HepG2 (cell line): ENCODE results near the gene REPIN1. TPM values are rescaled to one million over a fixed set of nuclear protein-coding genes. Genes with fewer than 3 reads are reported as not detected.
A peak's percentile ranks its signal among the peaks of the same experiment; 100 is the strongest.

Experiments
- ATRX ChIP-seq: sonication (generic); formaldehyde crosslinking; IDR thresholded peaks from 2 replicates; pipeline ENCODE4 v1.4.0; 2020; ENCODE audit warnings: missing genetic modification reagents, borderline replicate concordance
- DR1 ChIP-seq: sonication (generic); formaldehyde crosslinking; IDR thresholded peaks from 2 replicates; pipeline ENCODE4 v1.8.0; 2021; ENCODE audit warnings: mild to moderate bottlenecking, missing genetic modification reagents, inconsistent platforms
- EEA1 ChIP-seq: sonication (generic); formaldehyde crosslinking; IDR thresholded peaks from 2 replicates; pipeline ENCODE4 v1.5.1; 2020; ENCODE audit warnings: mild to moderate bottlenecking, missing genetic modification reagents, borderline replicate concordance
- HCFC1 ChIP-seq: fragments of 150-350 bp; IDR thresholded peaks from 2 replicates; pipeline ENCODE4 v1.6.1; 2014; ENCODE audit warnings: low read depth, low read length
- KLF15 ChIP-seq: sonication (generic); formaldehyde crosslinking; IDR thresholded peaks from 2 replicates; pipeline ENCODE4 v1.8.1; 2023; ENCODE audit warnings: borderline replicate concordance, mild to moderate bottlenecking, inconsistent platforms, missing genetic modification reagents, mixed read lengths
- NFE2L2 ChIP-seq: fragments of 150-350 bp; IDR thresholded peaks from 2 replicates; pipeline ENCODE4 v1.6.1; 2014; ENCODE audit warnings: low read length
- POLR2A ChIP-seq, 2 experiments: IDR thresholded peaks; 2 replicates each; pipeline ENCODE4 v1.6.1; 2011; ENCODE audit warnings: low read depth in 2 of 2, low read length in 2 of 2, mild to moderate bottlenecking in 1 of 2, moderate library complexity in 1 of 2; ENCODE audit not compliant: insufficient read depth in 1 of 2
- SAP130 ChIP-seq: IDR thresholded peaks from 2 replicates; pipeline ENCODE4 v1.6.1; 2016; ENCODE audit warnings: low read depth
- SIX1 ChIP-seq: sonication (generic); formaldehyde crosslinking; IDR thresholded peaks from 2 replicates; pipeline ENCODE4 v1.4.0; 2020; ENCODE audit warnings: missing genetic modification reagents, borderline replicate concordance
- U2AF2 ChIP-seq: fragments of 200-400 bp; formaldehyde crosslinking; IDR thresholded peaks from 2 replicates; pipeline ENCODE4 v1.6.1; 2017; ENCODE audit warnings: low read depth, mild to moderate bottlenecking, low read length
- ZNF292 ChIP-seq: sonication (generic); formaldehyde crosslinking; IDR thresholded peaks from 2 replicates; pipeline ENCODE4 v1.8.1; 2022; ENCODE audit warnings: mild to moderate bottlenecking, low read depth, missing genetic modification reagents, borderline replicate concordance
- ZNF30 ChIP-seq: sonication (generic); formaldehyde crosslinking; IDR thresholded peaks from 2 replicates; pipeline ENCODE4 v1.5.0; 2020; ENCODE audit warnings: mild to moderate bottlenecking, missing genetic modification reagents
- ZNF44 ChIP-seq: sonication (generic); formaldehyde crosslinking; IDR thresholded peaks from 2 replicates; pipeline ENCODE4 v1.5.1; 2020; ENCODE audit warnings: mild to moderate bottlenecking, missing genetic modification reagents
- ZNF782 ChIP-seq: sonication (generic); formaldehyde crosslinking; IDR thresholded peaks from 2 replicates; pipeline ENCODE4 v1.4.0; 2020; ENCODE audit warnings: missing genetic modification reagents, mild to moderate bottlenecking, borderline replicate concordance
- polyA plus RNA-seq, 8 experiments: library from polyadenylated mRNA; depleted of rRNA in 3 of 8; stranded (reverse) in 7 of 8; unstranded in 1 of 8; fragments of >200 nt; fragmentation: Illumina TruSeq in 4 of 8; extraction: Trizol in 4 of 8; gene quantifications; 2 replicates each; pipeline versions ENCODE4 v1.2.1 to v1.2.3, GENCODE V29; 2011 to 2016; ENCODE audit warnings: low read depth in 4 of 8, missing spikeins in 1 of 8, mixed read lengths in 1 of 8; ENCODE audit not compliant: insufficient read depth in 1 of 8
- total RNA-seq, 5 experiments: library from RNA; depleted of rRNA; stranded (reverse); fragments of >200 nt; fragmentation: Illumina TruSeq; extraction: Trizol; gene quantifications; 2 replicates each; pipeline ENCODE4 v1.2.3, GENCODE V29; 2016; ENCODE audit warnings: low read depth in 1 of 5
- TF ChIP-seq, protein P1 (sequence below): sonication (generic); formaldehyde crosslinking; IDR thresholded peaks from 2 replicates; pipeline ENCODE4 v1.4.0; 2020; ENCODE audit warnings: missing genetic modification reagents; ENCODE audit errors: not compliant biosample characterization
- TF ChIP-seq, protein P2 (sequence below): sonication (generic); formaldehyde crosslinking; IDR thresholded peaks from 2 replicates; pipeline ENCODE4 v1.4.0; 2020; ENCODE audit warnings: mild to moderate bottlenecking, missing genetic modification reagents
- TF ChIP-seq, protein P3 (sequence below): sonication (generic); formaldehyde crosslinking; IDR thresholded peaks from 2 replicates; pipeline ENCODE4 v1.5.1; 2020; ENCODE audit warnings: mild to moderate bottlenecking, missing genetic modification reagents, moderate library complexity
- TF ChIP-seq, protein P4 (sequence below): sonication (generic); formaldehyde crosslinking; IDR thresholded peaks from 2 replicates; pipeline ENCODE4 v1.8.1; 2023; ENCODE audit warnings: mild to moderate bottlenecking, inconsistent platforms, moderate library complexity, missing genetic modification reagents, borderline replicate concordance
- TF ChIP-seq, protein P5 (sequence below), 2 experiments: IDR thresholded peaks; 2 replicates each; pipeline ENCODE4 v1.6.1; 2011 to 2012; ENCODE audit warnings: low read length in 2 of 2, borderline replicate concordance in 1 of 2, low read depth in 1 of 2, mild to moderate bottlenecking in 1 of 2, moderate library complexity in 1 of 2

Gene REPIN1
- total and polyA plus RNA-seq, 2 of the 13 experiments (the other 11 are each of a cell fraction or from before 2014, with no cell fraction given): 69.9 to 108 TPM

DNA sequence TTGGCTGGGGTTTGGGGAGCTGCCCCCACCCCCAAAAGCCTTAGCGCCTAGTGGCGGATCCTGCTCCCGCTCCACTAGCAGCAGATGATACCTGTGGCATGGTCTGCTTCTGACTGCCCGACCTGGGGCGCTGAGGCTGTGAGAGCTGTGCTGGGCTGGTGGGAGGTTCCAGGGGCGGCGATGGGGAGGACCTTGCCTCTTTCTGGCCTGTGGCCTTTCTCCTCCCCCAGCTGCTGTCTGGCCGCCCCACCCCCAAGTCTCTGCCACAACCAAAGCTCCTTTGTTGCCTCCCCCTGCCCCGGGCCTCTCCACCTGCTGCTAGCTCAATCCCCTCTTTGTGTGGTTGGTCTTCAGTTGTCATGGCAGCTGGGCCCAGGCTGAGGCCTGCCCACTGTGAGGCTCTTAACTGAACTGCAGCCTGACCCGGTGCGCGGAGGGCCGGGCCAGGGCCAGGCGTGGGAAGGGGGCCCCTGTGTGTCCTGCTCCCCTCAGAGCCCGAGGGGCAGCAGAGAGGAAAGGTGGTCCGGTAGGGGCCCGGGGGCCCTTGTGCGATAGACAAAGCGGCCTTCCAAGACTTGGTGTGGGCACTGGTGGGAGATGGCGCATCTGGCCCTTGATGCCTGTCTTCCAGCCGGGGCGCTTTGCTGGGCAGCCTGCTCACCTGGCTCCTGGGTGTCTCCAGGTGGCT, 15.2 kb downstream of the REPIN1 start (continued):
- TF ChIP-seq SAP130 (CRISPR knock-in tag): peak; percentile 81
- TF ChIP-seq, protein P1, sequence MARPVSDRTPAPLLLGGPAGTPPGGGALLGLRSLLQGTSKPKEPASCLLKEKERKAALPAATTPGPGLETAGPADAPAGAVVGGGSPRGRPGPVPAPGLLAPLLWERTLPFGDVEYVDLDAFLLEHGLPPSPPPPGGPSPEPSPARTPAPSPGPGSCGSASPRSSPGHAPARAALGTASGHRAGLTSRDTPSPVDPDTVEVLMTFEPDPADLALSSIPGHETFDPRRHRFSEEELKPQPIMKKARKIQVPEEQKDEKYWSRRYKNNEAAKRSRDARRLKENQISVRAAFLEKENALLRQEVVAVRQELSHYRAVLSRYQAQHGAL (CRISPR knock-in tag): peak; percentile 72
- no peak for TF ChIP-seq EEA1 (CRISPR knock-in tag)
- no peak; the same call in 1 of the 2 replicates for TF ChIP-seq ZNF44 (CRISPR knock-in tag)
- TF ChIP-seq, protein P2, sequence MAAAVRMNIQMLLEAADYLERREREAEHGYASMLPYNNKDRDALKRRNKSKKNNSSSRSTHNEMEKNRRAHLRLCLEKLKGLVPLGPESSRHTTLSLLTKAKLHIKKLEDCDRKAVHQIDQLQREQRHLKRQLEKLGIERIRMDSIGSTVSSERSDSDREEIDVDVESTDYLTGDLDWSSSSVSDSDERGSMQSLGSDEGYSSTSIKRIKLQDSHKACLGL (CRISPR knock-in tag): 0 out of 2 replicates have a peak, but pooled peaks have one; percentile 1
- TF ChIP-seq ZNF782: peak; percentile 68; the same call in 1 of the 2 replicates
- TF ChIP-seq NFE2L2: no peak
- TF ChIP-seq, protein P3, sequence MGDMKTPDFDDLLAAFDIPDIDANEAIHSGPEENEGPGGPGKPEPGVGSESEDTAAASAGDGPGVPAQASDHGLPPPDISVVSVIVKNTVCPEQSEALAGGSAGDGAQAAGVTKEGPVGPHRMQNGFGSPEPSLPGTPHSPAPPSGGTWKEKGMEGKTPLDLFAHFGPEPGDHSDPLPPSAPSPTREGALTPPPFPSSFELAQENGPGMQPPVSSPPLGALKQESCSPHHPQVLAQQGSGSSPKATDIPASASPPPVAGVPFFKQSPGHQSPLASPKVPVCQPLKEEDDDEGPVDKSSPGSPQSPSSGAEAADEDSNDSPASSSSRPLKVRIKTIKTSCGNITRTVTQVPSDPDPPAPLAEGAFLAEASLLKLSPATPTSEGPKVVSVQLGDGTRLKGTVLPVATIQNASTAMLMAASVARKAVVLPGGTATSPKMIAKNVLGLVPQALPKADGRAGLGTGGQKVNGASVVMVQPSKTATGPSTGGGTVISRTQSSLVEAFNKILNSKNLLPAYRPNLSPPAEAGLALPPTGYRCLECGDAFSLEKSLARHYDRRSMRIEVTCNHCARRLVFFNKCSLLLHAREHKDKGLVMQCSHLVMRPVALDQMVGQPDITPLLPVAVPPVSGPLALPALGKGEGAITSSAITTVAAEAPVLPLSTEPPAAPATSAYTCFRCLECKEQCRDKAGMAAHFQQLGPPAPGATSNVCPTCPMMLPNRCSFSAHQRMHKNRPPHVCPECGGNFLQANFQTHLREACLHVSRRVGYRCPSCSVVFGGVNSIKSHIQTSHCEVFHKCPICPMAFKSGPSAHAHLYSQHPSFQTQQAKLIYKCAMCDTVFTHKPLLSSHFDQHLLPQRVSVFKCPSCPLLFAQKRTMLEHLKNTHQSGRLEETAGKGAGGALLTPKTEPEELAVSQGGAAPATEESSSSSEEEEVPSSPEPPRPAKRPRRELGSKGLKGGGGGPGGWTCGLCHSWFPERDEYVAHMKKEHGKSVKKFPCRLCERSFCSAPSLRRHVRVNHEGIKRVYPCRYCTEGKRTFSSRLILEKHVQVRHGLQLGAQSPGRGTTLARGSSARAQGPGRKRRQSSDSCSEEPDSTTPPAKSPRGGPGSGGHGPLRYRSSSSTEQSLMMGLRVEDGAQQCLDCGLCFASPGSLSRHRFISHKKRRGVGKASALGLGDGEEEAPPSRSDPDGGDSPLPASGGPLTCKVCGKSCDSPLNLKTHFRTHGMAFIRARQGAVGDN (CRISPR knock-in tag): peak; percentile 97
- TF ChIP-seq, protein P4, sequence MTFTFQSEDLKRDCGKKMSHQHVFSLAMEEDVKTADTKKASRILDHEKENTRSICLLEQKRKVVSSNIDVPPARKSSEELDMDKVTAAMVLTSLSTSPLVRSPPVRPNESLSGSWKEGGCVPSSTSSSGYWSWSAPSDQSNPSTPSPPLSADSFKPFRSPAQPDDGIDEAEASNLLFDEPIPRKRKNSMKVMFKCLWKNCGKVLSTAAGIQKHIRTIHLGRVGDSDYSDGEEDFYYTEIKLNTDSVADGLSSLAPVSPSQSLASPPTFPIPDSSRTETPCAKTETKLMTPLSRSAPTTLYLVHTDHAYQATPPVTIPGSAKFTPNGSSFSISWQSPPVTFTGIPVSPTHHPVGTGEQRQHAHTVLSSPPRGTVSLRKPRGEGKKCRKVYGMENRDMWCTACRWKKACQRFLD (CRISPR knock-in tag): 0 out of 2 replicates have a peak, but pooled peaks have one; percentile 59
- peak; percentile 89 for TF ChIP-seq DR1 (CRISPR knock-in tag)
- no peak for TF ChIP-seq SIX1 (CRISPR knock-in tag)
- TF ChIP-seq HCFC1: no peak
- TF ChIP-seq, protein P5, sequence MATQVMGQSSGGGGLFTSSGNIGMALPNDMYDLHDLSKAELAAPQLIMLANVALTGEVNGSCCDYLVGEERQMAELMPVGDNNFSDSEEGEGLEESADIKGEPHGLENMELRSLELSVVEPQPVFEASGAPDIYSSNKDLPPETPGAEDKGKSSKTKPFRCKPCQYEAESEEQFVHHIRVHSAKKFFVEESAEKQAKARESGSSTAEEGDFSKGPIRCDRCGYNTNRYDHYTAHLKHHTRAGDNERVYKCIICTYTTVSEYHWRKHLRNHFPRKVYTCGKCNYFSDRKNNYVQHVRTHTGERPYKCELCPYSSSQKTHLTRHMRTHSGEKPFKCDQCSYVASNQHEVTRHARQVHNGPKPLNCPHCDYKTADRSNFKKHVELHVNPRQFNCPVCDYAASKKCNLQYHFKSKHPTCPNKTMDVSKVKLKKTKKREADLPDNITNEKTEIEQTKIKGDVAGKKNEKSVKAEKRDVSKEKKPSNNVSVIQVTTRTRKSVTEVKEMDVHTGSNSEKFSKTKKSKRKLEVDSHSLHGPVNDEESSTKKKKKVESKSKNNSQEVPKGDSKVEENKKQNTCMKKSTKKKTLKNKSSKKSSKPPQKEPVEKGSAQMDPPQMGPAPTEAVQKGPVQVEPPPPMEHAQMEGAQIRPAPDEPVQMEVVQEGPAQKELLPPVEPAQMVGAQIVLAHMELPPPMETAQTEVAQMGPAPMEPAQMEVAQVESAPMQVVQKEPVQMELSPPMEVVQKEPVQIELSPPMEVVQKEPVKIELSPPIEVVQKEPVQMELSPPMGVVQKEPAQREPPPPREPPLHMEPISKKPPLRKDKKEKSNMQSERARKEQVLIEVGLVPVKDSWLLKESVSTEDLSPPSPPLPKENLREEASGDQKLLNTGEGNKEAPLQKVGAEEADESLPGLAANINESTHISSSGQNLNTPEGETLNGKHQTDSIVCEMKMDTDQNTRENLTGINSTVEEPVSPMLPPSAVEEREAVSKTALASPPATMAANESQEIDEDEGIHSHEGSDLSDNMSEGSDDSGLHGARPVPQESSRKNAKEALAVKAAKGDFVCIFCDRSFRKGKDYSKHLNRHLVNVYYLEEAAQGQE (IDR thresholded peaks at IDR 0.05; ENCODE audit: borderline replicate concordance in 1 of 2, low read depth in 1 of 2, low read length in 2 of 2): peak in 1 of 2 experiments; percentile 67; a peak in 1 of 4 replicates
- TF ChIP-seq POLR2A (IDR thresholded peaks at IDR 0.05; ENCODE audit: insufficient read depth in 1 of 2, low read depth in 2 of 2, low read length in 2 of 2): peak; percentile 93 to 97
- peak; percentile 97 for TF ChIP-seq U2AF2
- TF ChIP-seq KLF15 (CRISPR knock-in tag): peak; percentile 66; the same call in 1 of the 2 replicates
- TF ChIP-seq ATRX (CRISPR knock-in tag): no peak
- no peak for TF ChIP-seq ZNF30
- peak; percentile 96 for TF ChIP-seq ZNF292 (CRISPR knock-in tag)
